Measurements from ENCODE around the gene CALML5.

DNA sequence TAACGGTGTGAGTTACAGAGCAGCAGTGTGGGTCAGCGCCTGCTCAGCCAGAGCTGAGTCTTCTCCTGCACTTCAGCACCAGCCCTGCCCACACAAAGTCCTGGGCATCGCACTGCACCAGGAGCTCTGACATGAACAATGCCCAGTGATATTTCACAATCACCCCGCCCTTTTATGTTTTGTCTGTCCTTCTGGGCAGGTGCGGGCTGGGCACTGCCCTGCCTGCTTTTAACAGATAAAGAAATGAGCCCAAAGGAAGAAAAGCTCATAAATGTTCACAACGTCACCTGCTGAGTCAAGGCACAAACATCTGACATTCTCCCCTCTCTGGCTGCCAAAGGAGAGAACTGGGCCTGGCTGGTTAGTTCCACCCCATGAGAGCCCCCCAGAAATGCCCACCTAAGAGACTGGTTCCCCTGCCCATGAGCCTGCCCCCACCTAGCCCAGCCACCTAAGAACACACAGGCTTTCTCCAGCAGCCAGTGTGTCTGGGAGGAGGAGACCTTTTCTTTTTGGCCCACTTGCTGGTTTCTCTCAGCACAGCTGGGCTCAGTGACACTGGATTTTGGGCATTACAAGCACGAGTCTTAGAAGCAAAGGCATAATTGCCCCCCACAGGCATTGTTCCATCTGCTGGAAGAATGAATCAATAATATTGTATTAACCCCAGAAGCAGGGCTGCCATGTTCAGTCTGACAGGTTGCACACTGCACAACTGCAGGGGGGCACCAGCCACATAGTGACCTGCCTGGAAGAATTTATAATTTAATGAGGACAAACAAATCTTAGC is 47.7 kb upstream of the CALML5 start:
- TF ChIP-seq, protein P1, sequence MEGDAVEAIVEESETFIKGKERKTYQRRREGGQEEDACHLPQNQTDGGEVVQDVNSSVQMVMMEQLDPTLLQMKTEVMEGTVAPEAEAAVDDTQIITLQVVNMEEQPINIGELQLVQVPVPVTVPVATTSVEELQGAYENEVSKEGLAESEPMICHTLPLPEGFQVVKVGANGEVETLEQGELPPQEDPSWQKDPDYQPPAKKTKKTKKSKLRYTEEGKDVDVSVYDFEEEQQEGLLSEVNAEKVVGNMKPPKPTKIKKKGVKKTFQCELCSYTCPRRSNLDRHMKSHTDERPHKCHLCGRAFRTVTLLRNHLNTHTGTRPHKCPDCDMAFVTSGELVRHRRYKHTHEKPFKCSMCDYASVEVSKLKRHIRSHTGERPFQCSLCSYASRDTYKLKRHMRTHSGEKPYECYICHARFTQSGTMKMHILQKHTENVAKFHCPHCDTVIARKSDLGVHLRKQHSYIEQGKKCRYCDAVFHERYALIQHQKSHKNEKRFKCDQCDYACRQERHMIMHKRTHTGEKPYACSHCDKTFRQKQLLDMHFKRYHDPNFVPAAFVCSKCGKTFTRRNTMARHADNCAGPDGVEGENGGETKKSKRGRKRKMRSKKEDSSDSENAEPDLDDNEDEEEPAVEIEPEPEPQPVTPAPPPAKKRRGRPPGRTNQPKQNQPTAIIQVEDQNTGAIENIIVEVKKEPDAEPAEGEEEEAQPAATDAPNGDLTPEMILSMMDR (IDR thresholded peaks at IDR 0.05; ENCODE audit: low read depth, low read length, poor library complexity, severe bottlenecking), result no peak
- no peak for TF ChIP-seq EZH2phosphoT487 (IDR thresholded peaks at IDR 0.05; ENCODE audit: borderline replicate concordance, low read length)
